Heart right ventricle (tissue), 16 donors: ENCODE data around the gene NKTR. TPM values are rescaled to one million over a fixed set of nuclear protein-coding genes. Genes with fewer than 3 reads are reported as not detected.

ENCODE experiments used
- ATAC-seq, 8 donors: fragments of 200-7000 bp; cut with Tn5 transposase; one replicate each; pipeline ENCODE4 v1.9.1; 2020; ENCODE audit warnings: mild to moderate bottlenecking in 8 of 8, moderate library complexity in 8 of 8, moderate number of reproducible peaks in 1 of 8
- DNase-seq, 2 donors: peaks; one replicate each; pipeline ENCODE4 v3.0.0-alpha.2; 2020
- H3K27ac ChIP-seq, 10 donors: fragments of 200-600 bp; sonication (generic) in 2 of 10; one replicate each; pipeline versions ENCODE4 v1.5.0 to v1.8.0; 2020 to 2022; ENCODE audit warnings: mild to moderate bottlenecking in 3 of 10
- H3K27me3 ChIP-seq, 7 donors: fragments of 200-600 bp; one replicate each; pipeline ENCODE4 v1.8.0; 2021 to 2022; ENCODE audit warnings: mild to moderate bottlenecking in 2 of 7
- H3K36me3 ChIP-seq, 9 donors: fragments of 200-600 bp; sonication (generic) in 1 of 9; one replicate each; pipeline versions ENCODE4 v1.5.0 to v1.8.0; 2020 to 2022; ENCODE audit warnings: mild to moderate bottlenecking in 2 of 9
- H3K4me1 ChIP-seq, 9 donors: fragments of 200-600 bp; sonication (generic) in 1 of 9; one replicate each; pipeline versions ENCODE4 v1.5.0 to v1.8.0; 2020 to 2022; ENCODE audit warnings: mild to moderate bottlenecking in 4 of 9
- H3K4me3 ChIP-seq, 10 donors: fragments of 200-600 bp; sonication (generic) in 2 of 10; one replicate each; pipeline versions ENCODE4 v1.5.0 to v1.8.0; 2020 to 2022; ENCODE audit warnings: mild to moderate bottlenecking in 7 of 10, moderate library complexity in 2 of 10
- H3K9me3 ChIP-seq, 11 donors: fragments of 200-600 bp in 10 of 11; sonication (generic) in 2 of 11; one replicate each; pipeline versions ENCODE4 v1.5.0 to v1.8.0; 2013 to 2022; ENCODE audit warnings: mild to moderate bottlenecking in 2 of 11, control low read depth in 1 of 11, moderate library complexity in 1 of 11
- WGBS, 2 donors: extraction: QIAGEN DNeasy Blood & Tissue Kit; methylation state at CpG; one replicate each; pipeline ENCODE4 v1.1.7; 2013; ENCODE audit warnings: inconsistent platforms in 1 of 2; 5-methylcytosine and 5-hydroxymethylcytosine counted together
- intact Hi-C, 10 donors: fragments of 100-400 bp; cut with DNase I; formaldehyde crosslinking; loops; one replicate each; pipeline versions ENCODE4 v1.11.1 to v1.14.2; 2022
- polyA plus RNA-seq, 2 donors: library from polyadenylated mRNA; stranded (reverse); fragments of 200-250 nt; gene quantifications; one replicate each; pipeline ENCODE4 v1.2.3, GENCODE V29; 2013
- total RNA-seq, 10 donors: library from RNA; stranded (reverse); fragmentation: NEBNext Ultra II Directional in 3 of 10; extraction: Animal tissue kit (Norgen Biotek cat#: 25700) in 3 of 10; gene quantifications; one replicate each; pipeline versions ENCODE4 v1.2.1 to v1.2.4, GENCODE V29; 2021 to 2023
- TF ChIP-seq, protein P1 (sequence below), 9 donors: fragments of 200-600 bp; sonication (generic) in 2 of 9; IDR thresholded peaks; one replicate each; pipeline versions ENCODE4 v1.5.0 to v1.8.0; 2021 to 2022; ENCODE audit warnings: antibody characterized with exemption in 9 of 9, mild to moderate bottlenecking in 5 of 9, moderate library complexity in 1 of 9
- donor health status: Arrhythmogenic right ventricular cardiomyopathy.
- donor health status: ischemic (EF 13 %, LVEDD 7.1; RV severe dilation, severe dysfunction).
- donor health status: healthy with polysubstance abuse.
- donor health status: DM: no; HTN: yes; CAD: no.
- donor health status: DM: no; HTN: no; CAD: no.
- donor health status: ischemic (EF 25% LVEDD 6.9; RV normal size, moderate dysfunction).
- donor health status: ischemic (EF 25% LVEDD 5.7; RV mildly dilated, moderate dysfunction).
- donor health status: healthy.
- donor health status: DM: yes; HTN: yes; CAD: no.
- donor health status: Ischemic cardiomyopathy.
- donor health status: ischemic (EF 35%, LVEDD 5.7; RV mildly dilated, moderate dysfunction).
- donor health status: nonischemic (EF 11% LVEDD 7.7; RV severe dilation, severe dysfunction).
- donor health status: DM: yes; HTN: yes; CAD: no.
- donor health status: PGD.
- donor health status: ischemic (EF 29% LVEDD 5.4; RV normal size, mild dysfunction).
- donor health status: nonischemic (EF 23%, LVEDD 6.1; RV moderate dilation, normal function).

Gene NKTR
- total and polyA plus RNA-seq, 12 donors, result 10.2 to 59.3 (median 21.9) TPM

DNA sequence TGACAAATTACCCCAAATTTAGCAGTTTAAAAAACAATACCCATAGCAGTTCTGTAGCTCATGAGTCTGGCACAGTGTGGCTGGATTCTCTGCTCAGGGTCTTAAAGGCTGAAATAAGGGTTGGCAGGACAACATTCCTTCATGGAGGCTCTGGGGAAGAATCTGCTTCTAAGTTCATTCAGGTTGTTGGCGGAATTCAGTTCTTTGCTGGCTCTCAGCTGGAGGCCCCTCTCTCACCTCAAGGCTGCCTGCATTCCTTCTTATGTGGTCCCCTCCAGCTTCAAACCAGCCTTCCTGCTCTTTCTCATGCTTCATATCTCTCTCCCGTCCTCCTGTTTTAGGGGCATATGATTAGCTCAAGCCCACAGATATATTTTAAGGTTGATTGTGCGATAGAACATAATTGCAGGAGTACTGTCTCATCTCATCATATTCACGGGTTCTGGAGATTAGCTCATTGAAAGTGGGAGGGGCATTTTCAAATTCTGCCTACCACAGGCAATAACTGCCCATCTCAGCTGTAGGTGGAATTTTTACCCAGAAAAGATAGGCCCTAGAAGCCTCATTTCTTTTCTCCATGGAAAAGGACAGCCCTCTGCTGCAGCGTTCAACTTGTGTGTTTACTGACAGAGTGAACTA is 47.5 kb downstream of the NKTR start:
- Histone ChIP-seq H3K4me3 (no peak overlapping the region), H3K27ac (peak overlapping the region in 1 of 10 donors; percentile 18), H3K4me1 (peaks cover 11 to 54% (median 40%) of the 10 kb centered on the region in 9 donors), H3K27me3 (no peaks in the 10 kb centered on the region), H3K9me3 (no peaks in the 10 kb centered on the region), H3K36me3 (peaks cover 0 to 81% (median 29%) of the 10 kb centered on the region in 9 donors)
- ATAC-seq (no peak), DNase-seq (no peak)
- TF ChIP-seq, protein P1, sequence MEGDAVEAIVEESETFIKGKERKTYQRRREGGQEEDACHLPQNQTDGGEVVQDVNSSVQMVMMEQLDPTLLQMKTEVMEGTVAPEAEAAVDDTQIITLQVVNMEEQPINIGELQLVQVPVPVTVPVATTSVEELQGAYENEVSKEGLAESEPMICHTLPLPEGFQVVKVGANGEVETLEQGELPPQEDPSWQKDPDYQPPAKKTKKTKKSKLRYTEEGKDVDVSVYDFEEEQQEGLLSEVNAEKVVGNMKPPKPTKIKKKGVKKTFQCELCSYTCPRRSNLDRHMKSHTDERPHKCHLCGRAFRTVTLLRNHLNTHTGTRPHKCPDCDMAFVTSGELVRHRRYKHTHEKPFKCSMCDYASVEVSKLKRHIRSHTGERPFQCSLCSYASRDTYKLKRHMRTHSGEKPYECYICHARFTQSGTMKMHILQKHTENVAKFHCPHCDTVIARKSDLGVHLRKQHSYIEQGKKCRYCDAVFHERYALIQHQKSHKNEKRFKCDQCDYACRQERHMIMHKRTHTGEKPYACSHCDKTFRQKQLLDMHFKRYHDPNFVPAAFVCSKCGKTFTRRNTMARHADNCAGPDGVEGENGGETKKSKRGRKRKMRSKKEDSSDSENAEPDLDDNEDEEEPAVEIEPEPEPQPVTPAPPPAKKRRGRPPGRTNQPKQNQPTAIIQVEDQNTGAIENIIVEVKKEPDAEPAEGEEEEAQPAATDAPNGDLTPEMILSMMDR (IDR thresholded peaks at IDR 0.05), result no peak
- 56 to 67% methylated on average over 5 of the region's 5 CpGs for WGBS, 2 donors
- intact Hi-C loops, result no loop called here

DNA sequence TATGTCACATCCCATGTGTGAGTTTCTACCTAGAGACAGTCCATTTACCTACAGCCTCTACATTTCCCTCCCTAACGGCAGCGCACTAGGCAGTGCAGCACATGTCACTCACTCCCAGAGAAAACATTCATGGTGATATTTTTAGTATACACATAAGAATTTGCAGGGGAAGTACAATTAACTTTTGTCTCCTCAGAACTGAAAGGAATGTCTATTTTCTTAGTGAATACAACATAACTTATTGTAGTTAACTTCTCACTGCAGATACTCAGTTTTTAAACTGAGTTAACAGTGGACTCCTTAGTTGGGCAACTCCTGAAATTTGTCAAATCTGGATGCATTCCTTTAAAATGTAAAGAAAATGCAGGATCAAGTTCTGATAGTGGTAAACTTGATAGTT is 48.5 kb downstream of the NKTR start:
- TF ChIP-seq, protein P1 (IDR thresholded peaks at IDR 0.05), result no peak
- Histone ChIP-seq H3K4me3 (no peak overlapping the region), H3K36me3 (peaks cover 0 to 71% (median 27%) of the 10 kb centered on the region in 9 donors), H3K4me1 (peaks cover 17 to 63% (median 49%) of the 10 kb centered on the region in 9 donors), H3K9me3 (no peaks in the 10 kb centered on the region), H3K27me3 (no peaks in the 10 kb centered on the region), H3K27ac (peak overlapping the region in 1 of 10 donors; percentile 93)
- intact Hi-C loops, result no loop called here
- ATAC-seq (no peak), DNase-seq (no peak)
- 35 to 49% methylated on average over 2 of the region's 2 CpGs for WGBS, 2 donors

DNA sequence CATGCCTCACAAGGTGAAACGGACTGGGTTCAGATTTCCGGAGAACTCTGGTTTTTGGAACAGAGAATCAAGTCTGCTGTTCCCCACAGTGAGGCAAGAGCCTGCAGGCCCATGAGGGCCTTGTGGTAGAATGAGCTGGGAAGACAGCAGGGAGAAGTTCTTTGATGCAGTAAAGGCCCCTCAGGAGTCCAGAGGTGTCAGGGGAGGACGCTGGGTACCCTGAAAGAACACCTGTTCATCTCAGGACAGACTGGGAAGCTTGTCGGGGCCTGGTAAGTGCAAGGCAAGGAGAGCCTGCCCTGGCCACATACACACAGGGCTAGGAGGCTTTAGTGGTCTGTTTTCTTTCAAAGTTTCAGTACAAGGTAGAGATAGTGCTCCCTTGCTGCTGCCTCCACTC is 49.3 kb downstream of the NKTR start:
- Histone ChIP-seq H3K4me1 (peaks cover 17 to 64% (median 49%) of the 10 kb centered on the region in 9 donors), H3K9me3 (no peaks in the 10 kb centered on the region), H3K4me3 (no peak overlapping the region), H3K36me3 (peaks cover 0 to 63% (median 19%) of the 10 kb centered on the region in 9 donors), H3K27me3 (no peaks in the 10 kb centered on the region), H3K27ac (peak overlapping the region in 2 of 10 donors; percentile 3 to 93)
- intact Hi-C loops, result loop anchor here in 7 of 10 donors (5.0 to 10.0 kb wide), 7 partner anchors 47 to 98 kb away; partner anchors contain the start of genes NKTR (in 4 of the 7) and SEC22C (in 2 of the 7)
- TF ChIP-seq, protein P1 (IDR thresholded peaks at IDR 0.05), result no peak
- 80 to 83% methylated on average over 4 of the region's 4 CpGs for WGBS, 2 donors
- ATAC-seq (no peak), DNase-seq (no peak)

DNA sequence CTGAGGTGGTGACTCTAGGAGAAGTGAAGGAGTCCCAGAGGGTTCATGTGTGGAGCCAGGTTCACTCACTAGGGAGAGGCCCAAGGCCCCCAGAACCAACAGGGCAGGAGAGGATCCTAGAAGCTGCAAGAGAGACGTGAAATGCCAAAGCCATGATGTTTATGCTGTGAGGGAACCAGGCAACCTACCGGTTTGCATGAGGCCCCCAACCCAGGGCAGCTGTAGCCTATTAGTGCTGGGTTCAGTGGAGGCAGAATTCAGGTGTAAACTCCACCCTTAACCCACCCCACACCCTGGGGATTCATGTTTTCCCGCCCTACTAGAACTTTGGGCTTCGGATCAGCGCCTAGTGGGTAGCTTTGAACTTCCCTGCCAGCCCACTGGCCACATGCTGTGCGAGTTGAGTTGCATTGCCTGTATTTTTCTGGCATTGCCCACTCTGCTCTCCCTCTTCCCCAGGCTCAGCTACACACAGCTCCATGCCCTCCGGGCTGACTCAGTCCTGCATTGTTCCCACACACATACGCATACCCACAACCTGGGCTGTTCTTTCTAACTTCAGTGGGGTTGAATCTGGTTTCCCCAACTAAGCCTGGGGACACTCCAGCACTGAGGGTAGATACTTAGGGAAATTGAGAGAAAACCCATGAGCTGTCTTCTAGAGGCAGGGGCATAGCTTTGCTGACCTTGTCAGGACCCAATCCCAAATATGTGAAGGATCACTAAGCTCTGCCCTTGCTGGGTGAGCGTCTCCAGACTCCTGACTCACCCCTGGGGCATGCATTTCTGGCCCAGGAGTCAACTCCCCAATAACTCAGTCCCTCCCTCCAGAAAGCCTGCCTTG is 51.0 kb downstream of the NKTR start:
- ATAC-seq, result no peak
- peak overlapping the region in 4 of 10 donors; percentile 75 to 95 (median 86) for H3K4me3 ChIP-seq

More for the DNA sequence above, 51.0 kb downstream of the NKTR start:
- intact Hi-C loops, result loop anchor here in 7 of 10 donors (2.0 to 10.0 kb wide), 8 partner anchors 49 to 96 kb away; partner anchors contain the start of genes NKTR (in 4 of the 7) and SEC22C (in 2 of the 7)
- H3K4me1 ChIP-seq, result peaks cover 20 to 81% (median 64%) of the 10 kb centered on the region in 9 donors
- H3K9me3 ChIP-seq, result no peaks in the 10 kb centered on the region
- WGBS, 2 donors, result 80 to 82% methylated on average over 9 of the region's 9 CpGs
- peak overlapping the region in 8 of 10 donors; percentile 24 to 99 (median 94) for H3K27ac ChIP-seq
- H3K36me3 ChIP-seq, result peaks cover 0 to 46% (median 5%) of the 10 kb centered on the region in 9 donors
- no peaks in the 10 kb centered on the region for H3K27me3 ChIP-seq
- DNase-seq, result no peak
- TF ChIP-seq, protein P1 (IDR thresholded peaks at IDR 0.05), result no peak
